ENCODE measurements around the gene CRELD2. TPM values are rescaled to one million over a fixed set of nuclear protein-coding genes. Genes with fewer than 3 reads are reported as not detected.
A peak's percentile ranks its signal among the peaks of the same experiment; 100 is the strongest.

The CRELD2 gene
- total and polyA plus RNA-seq, 2 of the 4 experiments (the other 2 are of a cell fraction), result 36.2 to 70.7 TPM

DNA sequence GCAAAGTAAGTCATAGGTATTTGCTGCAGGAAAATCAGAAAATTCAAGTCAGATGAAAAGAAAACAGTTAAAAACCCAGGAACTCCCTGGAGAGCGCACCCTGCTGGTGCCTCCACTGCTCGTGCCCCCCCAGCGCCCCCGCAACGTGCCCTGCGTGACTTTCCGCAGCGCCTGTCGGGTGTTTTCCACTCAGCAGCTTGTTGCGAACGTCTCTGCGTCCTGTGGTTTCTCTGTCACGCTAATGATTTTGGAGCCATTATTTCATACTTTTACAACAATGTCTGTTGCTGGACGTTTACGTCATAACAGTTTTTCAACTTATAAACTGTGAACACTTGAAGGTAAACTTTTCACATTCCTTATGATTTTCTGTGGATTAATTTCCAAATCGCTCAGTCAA lies 5.0 kb downstream of the CRELD2 start:
- Histone ChIP-seq H3K9me1 (ENCODE audit: insufficient read depth, low read length) (peaks cover 4% of the 10 kb centered on the region; the same call in 1 of the 2 replicates), H3K4me1 (ENCODE audit: control insufficient read depth, insufficient read depth, low read length) (peaks cover 16% of the 10 kb centered on the region), H3K9ac (ENCODE audit: low read depth, low read length) (peak overlapping the region; percentile 43), H2AK5ac (ENCODE audit: low read depth, low read length) (no peak overlapping the region; the same call in 1 of the 2 replicates), H4K20me1 (ENCODE audit: insufficient read depth, low read length) (no peaks in the 10 kb centered on the region; the same call in 1 of the 2 replicates), H3K4me2 (ENCODE audit: low read depth, low read length) (peak overlapping the region; percentile 59), H3K79me1 (ENCODE audit: low read depth in 1 of 2, low read length in 2 of 2) (peaks cover 17 to 24% of the 10 kb centered on the region in 2 experiments), H2AK9ac (replicated peaks; ENCODE audit: low read depth, low read length, poor library complexity) (no peak overlapping the region), H4K91ac (ENCODE audit: insufficient read depth, low read depth, low read length) (peak overlapping the region; percentile 55; the same call in 1 of the 2 replicates), H3K4ac (ENCODE audit: low read depth, low read length) (peak overlapping the region; percentile 54; the same call in 1 of the 2 replicates), H3K9me3 (ENCODE audit: control insufficient read depth, insufficient read depth, low read length) (no peaks in the 10 kb centered on the region), H3K36me3 (ENCODE audit: control insufficient read depth, insufficient read depth, low read length) (peaks cover 27% of the 10 kb centered on the region), H2AFZ (replicated peaks; ENCODE audit: low read length, poor library complexity) (peak overlapping the region; percentile 61), H4K5ac (ENCODE audit: low read depth, low read length) (peak overlapping the region; percentile 89), H3K27ac (ENCODE audit: insufficient read depth, low read length) (peak overlapping the region; percentile 84), H3K18ac (ENCODE audit: low read depth, low read length) (peak overlapping the region; percentile 61), H3K4me3 (ENCODE audit: insufficient read depth, low read depth, low read length) (no peak overlapping the region), H3K27me3 (ENCODE audit: control insufficient read depth, insufficient read depth, low read length) (no peaks in the 10 kb centered on the region), H2BK5ac (ENCODE audit: low read depth, low read length, poor library complexity, severe bottlenecking) (peak overlapping the region; percentile 67), H3K14ac (replicated peaks; ENCODE audit: low read depth, low read length) (no peak overlapping the region), H2BK20ac (ENCODE audit: low read depth, low read length) (no peak overlapping the region), H2BK120ac (ENCODE audit: low read depth, low read length) (0 out of 2 replicates have a peak overlapping the region, but pooled peaks have one; percentile 19), H4K8ac (ENCODE audit: low read depth in 2 of 2, low read length in 2 of 2) (peak overlapping the region; percentile 30 to 81; a peak in 3 of 4 replicates), H3K56ac (ENCODE audit: extremely low read depth, insufficient read depth, low read length) (no peak overlapping the region), H3K23ac (ENCODE audit: low read depth, low read length) (no peak overlapping the region), H2BK15ac (ENCODE audit: low read depth, low read length) (no peak overlapping the region)
- WGBS, 2 experiments (ENCODE audit: extremely low coverage in 2 of 2, insufficient read length in 1 of 2), result 22% methylated on average over 6 of the region's 16 CpGs; no CpG with 5 or more reads in 1 of the 2 experiments
- BruUV-seq (replicated peaks), result no TSS peak
- ChIA-PET POLR2A (ENCODE audit: unreplicated experiment) (no interaction called here), CTCF (no interaction called here)
- intact Hi-C loops (cut with micrococcal nuclease), result no loop called here
- dilution Hi-C loops (cut with HindIII; ENCODE audit: low sequenced_read_pairs, unreplicated experiment), result no loop called here
- TF ChIP-seq MAZ (IDR thresholded peaks at IDR 0.05; ENCODE audit: borderline replicate concordance, low read depth, low read length), result peak; percentile 92
- TF ChIP-seq, protein P1, sequence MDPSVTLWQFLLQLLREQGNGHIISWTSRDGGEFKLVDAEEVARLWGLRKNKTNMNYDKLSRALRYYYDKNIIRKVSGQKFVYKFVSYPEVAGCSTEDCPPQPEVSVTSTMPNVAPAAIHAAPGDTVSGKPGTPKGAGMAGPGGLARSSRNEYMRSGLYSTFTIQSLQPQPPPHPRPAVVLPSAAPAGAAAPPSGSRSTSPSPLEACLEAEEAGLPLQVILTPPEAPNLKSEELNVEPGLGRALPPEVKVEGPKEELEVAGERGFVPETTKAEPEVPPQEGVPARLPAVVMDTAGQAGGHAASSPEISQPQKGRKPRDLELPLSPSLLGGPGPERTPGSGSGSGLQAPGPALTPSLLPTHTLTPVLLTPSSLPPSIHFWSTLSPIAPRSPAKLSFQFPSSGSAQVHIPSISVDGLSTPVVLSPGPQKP (IDR thresholded peaks at IDR 0.05; ENCODE audit: borderline replicate concordance, low read depth, low read length), result no peak
- TF ChIP-seq, protein P2, sequence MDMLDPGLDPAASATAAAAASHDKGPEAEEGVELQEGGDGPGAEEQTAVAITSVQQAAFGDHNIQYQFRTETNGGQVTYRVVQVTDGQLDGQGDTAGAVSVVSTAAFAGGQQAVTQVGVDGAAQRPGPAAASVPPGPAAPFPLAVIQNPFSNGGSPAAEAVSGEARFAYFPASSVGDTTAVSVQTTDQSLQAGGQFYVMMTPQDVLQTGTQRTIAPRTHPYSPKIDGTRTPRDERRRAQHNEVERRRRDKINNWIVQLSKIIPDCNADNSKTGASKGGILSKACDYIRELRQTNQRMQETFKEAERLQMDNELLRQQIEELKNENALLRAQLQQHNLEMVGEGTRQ (IDR thresholded peaks at IDR 0.05; ENCODE audit: low read depth, low read length), result no peak
- TF ChIP-seq POLR2A (IDR thresholded peaks at IDR 0.05; ENCODE audit: low read depth, low read length), result no peak
- TF ChIP-seq RAD21 (IDR thresholded peaks at IDR 0.05; ENCODE audit: low read length), result peak; percentile 49
- TF ChIP-seq SMC3 (IDR thresholded peaks at IDR 0.05; ENCODE audit: low read depth, low read length), result peak; percentile 53
- peak; percentile 34; the same call in 1 of the 2 replicates for TF ChIP-seq CEBPB (IDR thresholded peaks at IDR 0.05; ENCODE audit: low read depth, low read length)
- TF ChIP-seq NFE2L2 (IDR thresholded peaks at IDR 0.05; ENCODE audit: low read depth, low read length), result no peak
- no peak for TF ChIP-seq MAFK (IDR thresholded peaks at IDR 0.05; ENCODE audit: low read depth, low read length)
- no peak; the same call in 1 of the 2 replicates for TF ChIP-seq FOS (IDR thresholded peaks at IDR 0.05; ENCODE audit: low read depth, low read length)
- peak; percentile 89 for TF ChIP-seq BHLHE40 (IDR thresholded peaks at IDR 0.05; ENCODE audit: low read depth, low read length)
- TF ChIP-seq CHD1 (IDR thresholded peaks at IDR 0.05; ENCODE audit: low read depth, low read length), result no peak
- TF ChIP-seq MXI1 (IDR thresholded peaks at IDR 0.05; ENCODE audit: borderline replicate concordance, low read depth, low read length), result peak; percentile 30; the same call in 1 of the 2 replicates
- peak; percentile 76 for TF ChIP-seq CTCF (conservative IDR thresholded peaks at IDR 0.05; ENCODE audit: low read depth, low read length)
- ATAC-seq (ENCODE audit: low read depth), result peak; percentile 38
- peak; percentile 81 for DNase-seq
- in situ Hi-C loops (cut with MboI; ENCODE audit: low sequenced_read_pairs), result loop anchor here (25.0 kb wide), 1 partner anchor 111 kb away; no protein-coding TSS in a partner anchor

All from IMR-90 (cell line).